K562 (cell line): ENCODE results near the gene HPSE2. TPM values are rescaled to one million over a fixed set of nuclear protein-coding genes. Genes with fewer than 3 reads are reported as not detected.

Experiments used
- ATAC-seq: fragments of 200-7000 bp; cut with Tn5 transposase; 3 replicates; pipeline ENCODE4 v1.9.1; 2020; ENCODE audit warnings: moderate library complexity
- BruUV-seq: library from RNA; stranded (reverse); fragments of 400-500 nt; replicated peaks from 2 replicates; lab custom pipeline; 2021; lab: Mats Ljungman, UMichigan
- CTCF ChIA-PET: fragments of 300-600 bp; formaldehyde crosslinking; extraction: SDS; loops from one replicate; lab custom pipeline; 2021; ENCODE audit warnings: low intra/inter-chr PET ratio; lab: Yijun Ruan, JAX
- POLR2A ChIA-PET: fragments of 300-600, 350-650 bp; sonication (Branson Sonifier 250); formaldehyde crosslinking; extraction: SDS; loops from one replicate; lab custom pipeline; 2021; ENCODE audit warnings: antibody characterized with exemption, inconsistent platforms; lab: Yijun Ruan, JAX
- DNase-seq, 4 experiments: peaks; one replicate each; pipeline versions ENCODE4 v3.0.0 to v3.0.0-alpha.2; 2011 to 2018; ENCODE audit warnings: low spot score in 3 of 4, mixed read lengths in 3 of 4; ENCODE audit errors: extremely low read depth in 1 of 4
- FAIRE-seq: peaks from 2 replicates; lab custom pipeline; 2011; peaks lifted over from hg19 to GRCh38; lab: Jason Lieb, UNC
- H2AFZ ChIP-seq: 2 replicates; pipeline ENCODE4 v1.6.0; 2011; ENCODE audit warnings: low read depth, low read length, control low read depth, inconsistent platforms
- H3K27ac ChIP-seq: fragments of 200-600 bp; 3 replicates; pipeline ENCODE4 v1.8.0; 2011; ENCODE audit warnings: low read depth, mild to moderate bottlenecking, control low read depth, inconsistent platforms, low read length, moderate library complexity, mixed read lengths; ENCODE audit errors: extremely low read depth
- H3K27me3 ChIP-seq, 2 experiments: fragments of 300-600 bp in 1 of 2; 2 replicates in 1 of 2; 3 replicates in 1 of 2; pipeline versions ENCODE4 v1.6.0 to v1.8.0; 2011; ENCODE audit warnings: inconsistent platforms in 2 of 2, low read length in 2 of 2, mild to moderate bottlenecking in 1 of 2, mixed read lengths in 1 of 2, moderate library complexity in 1 of 2; ENCODE audit not compliant: control insufficient read depth in 2 of 2, insufficient read depth in 2 of 2
- H3K36me3 ChIP-seq: fragments of 300-600 bp; 3 replicates; pipeline ENCODE4 v1.8.0; 2011; ENCODE audit warnings: mild to moderate bottlenecking, low read length, inconsistent platforms; ENCODE audit not compliant: control insufficient read depth, insufficient read depth
- H3K4me1 ChIP-seq, 2 experiments: fragments of 200-600 bp in 1 of 2; replicated peaks in 1 of 2; 2 replicates in 1 of 2; 3 replicates in 1 of 2; pipeline versions ENCODE4 v1.5.1 to v1.8.0; 2011; ENCODE audit warnings: inconsistent platforms in 2 of 2, low read length in 2 of 2, mild to moderate bottlenecking in 1 of 2, mixed read lengths in 1 of 2, moderate library complexity in 1 of 2; ENCODE audit not compliant: control insufficient read depth in 2 of 2, insufficient read depth in 2 of 2
- H3K4me2 ChIP-seq: 2 replicates; pipeline ENCODE4 v1.6.1; 2011; ENCODE audit warnings: low read length, control low read depth, inconsistent platforms, mixed read lengths; ENCODE audit not compliant: insufficient read depth
- H3K4me3 ChIP-seq: fragments of 200-600 bp; sonication (generic), shearing (Covaris generic); 2 replicates; pipeline ENCODE4 v1.5.1; 2016; ENCODE audit warnings: control low read depth, inconsistent platforms
- H3K79me2 ChIP-seq: fragments of 200-600 bp; 3 replicates; pipeline ENCODE4 v1.8.0; 2011; ENCODE audit warnings: low read length, inconsistent platforms; ENCODE audit not compliant: control insufficient read depth, insufficient read depth
- H3K9ac ChIP-seq, 2 experiments: 2 replicates each; pipeline versions ENCODE4 v1.6.0 to v1.6.1; 2011; ENCODE audit warnings: low read depth in 2 of 2, low read length in 2 of 2, control low read depth in 1 of 2, inconsistent platforms in 1 of 2, mild to moderate bottlenecking in 1 of 2, mixed read lengths in 1 of 2; ENCODE audit not compliant: insufficient read depth in 1 of 2
- H3K9me1 ChIP-seq: one replicate; pipeline ENCODE4 v1.6.0; 2011; ENCODE audit warnings: inconsistent platforms, mild to moderate bottlenecking, low read length, moderate library complexity; ENCODE audit not compliant: control insufficient read depth, insufficient read depth
- H3K9me3 ChIP-seq: replicated peaks from 2 replicates; pipeline ENCODE4 v1.5.1; 2011; ENCODE audit warnings: low read depth, low read length, inconsistent platforms; ENCODE audit not compliant: control insufficient read depth, insufficient read depth
- H4K20me1 ChIP-seq: replicated peaks from 2 replicates; pipeline ENCODE4 v1.6.1; 2011; ENCODE audit warnings: low read length, inconsistent platforms, mixed read lengths; ENCODE audit not compliant: control insufficient read depth, insufficient read depth
- ESRRA ChIP-seq: fragments of 450-650 bp; IDR thresholded peaks from 2 replicates; pipeline ENCODE4 v1.6.1; 2014; ENCODE audit warnings: low read depth, mild to moderate bottlenecking, moderate library complexity, borderline replicate concordance
- FOXA1 ChIP-seq: fragments of 450-650 bp; IDR thresholded peaks from 2 replicates; pipeline ENCODE4 v1.6.1; 2016; ENCODE audit warnings: mild to moderate bottlenecking, borderline replicate concordance
- GTF3C2 ChIP-seq: IDR thresholded peaks from 3 replicates; pipeline ENCODE4 v1.6.1; 2011; ENCODE audit warnings: borderline replicate concordance, mild to moderate bottlenecking, moderate library complexity; ENCODE audit not compliant: insufficient read length; ENCODE audit errors: extremely low read depth
- HNRNPUL1 ChIP-seq: fragments of 200-400 bp; formaldehyde crosslinking; IDR thresholded peaks from 2 replicates; pipeline ENCODE4 v1.6.1; 2017; ENCODE audit warnings: low read length
- MYBL2 ChIP-seq, 2 experiments: fragments of 450-650 bp in 1 of 2; sonication (generic) in 1 of 2; formaldehyde crosslinking in 1 of 2; IDR thresholded peaks; 2 replicates each; pipeline versions ENCODE4 v1.6.1 to v1.8.1; 2017 to 2022; ENCODE audit warnings: borderline replicate concordance in 1 of 2, inconsistent platforms in 1 of 2, low read depth in 1 of 2, mild to moderate bottlenecking in 1 of 2, missing genetic modification reagents in 1 of 2, moderate library complexity in 1 of 2
- NR2C1 ChIP-seq, 2 experiments: fragments of 450-650 bp; IDR thresholded peaks; 2 replicates each; pipeline ENCODE4 v1.6.1; 2017; ENCODE audit warnings: mild to moderate bottlenecking in 2 of 2, antibody characterized with exemption in 1 of 2, inconsistent platforms in 1 of 2, missing compliant biosample characterization in 1 of 2, missing genetic modification characterization in 1 of 2
- SMARCA4 ChIP-seq: fragments of 450-650 bp; IDR thresholded peaks from 2 replicates; pipeline ENCODE4 v1.6.1; 2016
- SREBF1 ChIP-seq: fragments of 150-350 bp; IDR thresholded peaks from 2 replicates; pipeline ENCODE4 v1.6.1; 2014; ENCODE audit warnings: antibody characterized with exemption, low read depth, low read length, borderline replicate concordance
- TRIM25 ChIP-seq: fragments of 450-650 bp; IDR thresholded peaks from 2 replicates; pipeline ENCODE4 v1.7.0; 2016; ENCODE audit warnings: borderline replicate concordance
- XRCC4 ChIP-seq: IDR thresholded peaks from one replicate; pipeline ENCODE4 v1.6.1; 2011; ENCODE audit not compliant: insufficient read depth, insufficient read length; ENCODE audit errors: extremely low read depth
- ZBTB2 ChIP-seq: fragments of 450-650 bp; IDR thresholded peaks from 2 replicates; pipeline ENCODE4 v1.6.1; 2016; ENCODE audit warnings: antibody characterized with exemption
- ZNF133 ChIP-seq: fragments of 250-450 bp; sonication (Bioruptor Pico); IDR thresholded peaks from 2 replicates; pipeline ENCODE4 v1.4.0; 2020; ENCODE audit warnings: mild to moderate bottlenecking
- ZNF134 ChIP-seq: fragments of 250-450 bp; sonication (Bioruptor Pico); conservative IDR thresholded peaks from 2 replicates; pipeline ENCODE4 v1.4.0; 2020
- ZNF23 ChIP-seq: fragments of 250-450 bp; sonication (Bioruptor Pico); IDR thresholded peaks from 2 replicates; pipeline ENCODE4 v1.4.0; 2020; ENCODE audit warnings: mild to moderate bottlenecking
- WGBS: fragments of 100-300 bp; shearing (Covaris generic); methylation state at CpG from one replicate; pipeline ENCODE4 v1.1.6; 2016; ENCODE audit warnings: low coverage, mixed read lengths; ENCODE audit not compliant: insufficient coverage; ENCODE audit errors: missing lambda C conversion rate; 5-methylcytosine and 5-hydroxymethylcytosine counted together
- in situ Hi-C: fragments of 300-500 bp; cut with MboI; formaldehyde crosslinking; loops from 4 replicates; pipeline ENCODE4 v1.15.0; 2018; ENCODE audit warnings: inconsistent platforms, mixed read lengths
- intact Hi-C: fragments of 100-400 bp; cut with micrococcal nuclease; formaldehyde crosslinking; loops from 2 replicates; pipeline ENCODE4 v1.14.2; 2022
- polyA plus RNA-seq, 8 experiments: library from polyadenylated mRNA; depleted of rRNA in 4 of 8; stranded (reverse) in 5 of 8; unstranded in 3 of 8; fragments of >200 nt; fragmentation: Nextera tagmentation in 2 of 8; fragmentation: Illumina TruSeq in 1 of 8; extraction: Ambion mirVana in 2 of 8; extraction: Trizol in 1 of 8; gene quantifications; 2 replicates each; pipeline versions ENCODE4 v1.2.1 to v1.2.3, GENCODE V29; 2011 to 2014; ENCODE audit warnings: inconsistent platforms in 1 of 8, missing spikeins in 1 of 8
- total RNA-seq, 7 experiments: library from RNA; depleted of rRNA in 6 of 7; stranded (reverse); fragments of >200 nt in 6 of 7; fragmentation: Illumina TruSeq in 2 of 7; extraction: Trizol in 2 of 7; gene quantifications; 2 replicates each; pipeline versions ENCODE4 v1.2.1 to v1.2.3, GENCODE V29; 2011 to 2021; ENCODE audit warnings: low replicate concordance in 1 of 7

HPSE2 gene
- total and polyA plus RNA-seq, 9 of the 15 experiments (the other 6 are each of a cell fraction or from before 2014, with no cell fraction given), result 0.03 to 0.10 (median 0.04) TPM; not detected in 2

DNA sequence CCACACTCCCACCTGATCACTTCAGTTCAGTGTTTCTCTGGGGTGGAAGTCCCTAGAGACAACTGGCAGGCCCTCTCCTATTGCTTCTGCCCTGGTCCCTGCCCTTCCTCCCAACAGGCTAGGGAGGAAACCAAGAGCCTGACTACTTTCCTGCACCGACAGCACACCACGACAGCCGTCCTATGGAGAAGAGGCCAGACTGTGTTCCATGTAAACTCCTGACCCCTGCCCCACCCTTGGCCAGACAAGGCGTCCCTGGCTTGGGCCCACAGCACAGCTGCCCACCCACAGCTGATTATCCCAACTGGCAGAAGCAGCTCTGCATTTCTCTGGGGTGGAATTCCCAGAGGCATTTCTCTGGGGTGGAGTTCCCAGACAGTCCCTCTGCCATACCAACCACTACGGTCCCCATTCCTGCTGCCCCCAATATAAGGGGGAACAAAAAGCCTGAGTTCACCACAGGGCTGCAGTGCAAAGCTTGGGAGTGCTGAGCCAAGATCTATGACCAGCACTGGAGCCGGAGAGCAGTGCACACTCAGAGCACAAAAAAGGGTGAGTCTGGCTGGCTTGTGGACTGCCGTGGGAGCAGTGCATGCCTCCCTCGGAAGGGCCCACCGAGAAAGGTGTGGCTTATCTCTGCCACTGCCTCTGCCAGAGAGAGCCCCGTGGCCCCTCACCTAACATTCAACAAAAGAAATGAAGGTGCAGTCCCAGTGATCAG is 193.4 kb downstream of the HPSE2 start:
- CTCF ChIA-PET, result interaction anchor here (1.9 kb wide), 1 partner anchor 294 kb away, joined by 7 read pairs; no protein-coding TSS in a partner anchor
- no peak overlapping the region for H3K9ac ChIP-seq
- intact Hi-C loops (loop anchor here (1.0 to 5.0 kb wide), 3 partner anchors 250 to 575 kb away; no protein-coding TSS in a partner anchor), in situ Hi-C loops (loop anchor here (10.0 kb wide), 2 partner anchors 287 to 577 kb away; no protein-coding TSS in a partner anchor)
- ATAC-seq, result peak; percentile 32; the same call in 2 of the 3 replicates
- no peaks in the 10 kb centered on the region for H3K27me3 ChIP-seq
- no peak overlapping the region for H3K4me2 ChIP-seq
- TF ChIP-seq ZBTB2 (no peak), TRIM25 (no peak), ZNF134 (CRISPR knock-in tag) (no peak), ZNF23 (no peak), SMARCA4 (no peak), SREBF1 (no peak), HNRNPUL1 (no peak), XRCC4 (no peak), MYBL2 (IDR thresholded peaks at IDR 0.05; ENCODE audit: low read depth) (no peak), MYBL2 (CRISPR knock-in tag; IDR thresholded peaks at IDR 0.05; ENCODE audit: borderline replicate concordance) (no peak), ZNF133 (CRISPR knock-in tag) (no peak), GTF3C2 (no peak), FOXA1 (no peak), ESRRA (no peak), NR2C1 (IDR thresholded peaks at IDR 0.05) (no peak), NR2C1 (tag; IDR thresholded peaks at IDR 0.05) (no peak)
- TF ChIP-seq, all 486 proteins: peak for 0
- peaks cover 0 to 5% of the 10 kb centered on the region in 2 experiments; a peak in 1 of 5 replicates for H3K4me1 ChIP-seq
- H3K9me1 ChIP-seq, result no peaks in the 10 kb centered on the region
- H3K27ac ChIP-seq, result no peak overlapping the region; the same call in 2 of the 3 replicates
- DNase-seq (no peak), FAIRE-seq (no peak)
- WGBS, result 61% methylated on average over 7 of the region's 10 CpGs
- H3K9me3 ChIP-seq, result no peaks in the 10 kb centered on the region
- peak overlapping the region; percentile 44; the same call in 1 of the 2 replicates for H2AFZ ChIP-seq
- POLR2A ChIA-PET, result no interaction called here
- no peak overlapping the region for H3K4me3 ChIP-seq
- no peaks in the 10 kb centered on the region for H4K20me1 ChIP-seq
- H3K36me3 ChIP-seq, result no peaks in the 10 kb centered on the region
- BruUV-seq, result no TSS peak
- no peaks in the 10 kb centered on the region for H3K79me2 ChIP-seq
